ENCODE measurements around the gene PDE1C.

The PDE1C gene

DNA sequence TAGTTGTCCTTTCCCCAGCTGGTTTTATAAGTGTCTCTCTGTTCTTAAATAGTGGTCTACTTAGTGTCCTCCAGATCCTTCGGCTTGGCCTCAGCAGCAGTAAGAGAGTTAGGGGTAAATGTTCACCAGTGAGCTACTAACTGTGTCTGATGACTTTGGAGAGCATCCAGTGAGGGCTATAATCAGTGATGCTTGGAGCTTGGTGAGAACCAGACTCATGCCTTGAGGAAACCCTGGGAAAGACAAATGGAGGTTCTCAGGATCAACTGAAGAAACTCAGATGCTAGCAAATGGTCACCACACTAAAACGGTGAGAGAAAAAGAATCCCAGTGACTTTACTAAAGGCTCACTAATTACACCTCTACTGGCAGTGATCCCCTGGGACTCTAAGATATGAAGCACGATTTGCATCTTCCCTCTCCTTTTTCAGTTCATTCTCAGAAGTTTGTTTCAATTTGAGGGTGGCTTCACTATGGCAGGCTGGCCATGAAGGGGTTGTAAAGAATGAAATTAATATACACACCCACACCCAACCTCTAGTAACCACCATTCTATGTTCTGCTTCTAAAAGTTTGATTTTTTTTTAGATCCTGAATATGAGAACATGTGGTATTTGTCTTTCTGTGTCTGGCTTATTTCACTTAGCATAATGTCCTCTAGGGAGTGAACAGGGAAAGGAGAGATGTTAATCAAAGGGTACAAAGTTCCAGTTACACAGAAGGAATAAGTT, 177.9 kb downstream of the PDE1C start:
- no peak for DNase-seq (ENCODE audit: low read depth in 2 of 2)

DNA sequence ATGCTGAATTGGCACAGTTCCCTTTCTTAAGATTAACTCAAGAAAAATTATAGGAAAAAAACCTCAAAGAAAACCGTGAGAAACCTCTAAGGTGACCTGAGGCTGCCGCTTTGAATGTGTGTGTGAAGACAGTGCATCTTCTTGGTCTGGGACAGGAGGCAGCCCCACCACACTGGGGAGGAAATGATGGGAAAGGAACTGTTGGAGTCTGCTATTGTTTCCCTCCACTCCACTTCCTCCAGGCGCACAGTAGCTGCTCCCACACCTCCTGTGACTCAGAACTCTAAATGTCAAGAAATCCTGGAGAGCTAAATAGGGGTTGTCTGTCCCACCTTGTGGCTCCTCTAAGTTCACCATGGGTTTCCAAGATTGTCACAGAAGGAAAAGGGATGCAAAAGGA, 179.4 kb downstream of the PDE1C start:
- no peak for DNase-seq (ENCODE audit: low read depth in 2 of 2)

DNA sequence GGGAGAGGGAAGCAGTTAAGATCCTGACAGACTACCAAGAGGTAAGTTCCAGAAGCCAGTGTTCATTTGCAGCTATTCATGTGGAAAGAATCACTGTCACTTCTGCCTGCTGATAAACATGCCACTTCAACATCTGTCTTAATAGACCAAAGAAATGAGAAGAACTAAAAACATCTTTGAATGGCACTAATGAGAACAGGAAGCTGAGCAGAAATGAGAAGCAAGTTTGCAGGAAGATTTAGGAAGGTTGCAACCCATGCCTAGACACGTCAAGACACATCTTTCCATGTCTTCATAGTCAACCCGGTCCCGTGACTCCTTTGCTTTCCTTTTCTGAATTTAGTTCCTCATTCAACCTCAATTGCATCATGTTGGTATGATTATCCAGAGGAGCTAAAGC, 180.0 kb downstream of the PDE1C start:
- no peak for DNase-seq (ENCODE audit: low read depth in 2 of 2)

DNA sequence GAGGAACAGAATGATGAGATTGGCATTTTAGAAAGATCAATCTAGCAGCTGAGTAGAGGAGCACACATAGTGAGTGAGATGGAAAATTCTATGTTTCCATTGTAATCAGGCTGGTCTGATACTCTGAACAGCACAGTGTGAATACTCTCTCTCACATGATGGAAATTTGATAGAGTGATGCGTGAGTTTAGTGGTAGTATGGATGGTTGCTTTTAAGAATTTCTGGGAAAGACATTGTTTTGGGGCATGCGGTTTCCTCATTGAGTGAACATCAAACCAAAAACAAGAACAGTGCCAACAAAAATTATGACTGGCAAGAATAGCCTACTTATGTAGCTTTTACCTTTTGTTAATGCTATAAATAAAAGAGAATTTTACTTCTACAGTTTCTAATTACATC, 183.2 kb downstream of the PDE1C start:
- no peak for DNase-seq (ENCODE audit: low read depth in 2 of 2)

DNA sequence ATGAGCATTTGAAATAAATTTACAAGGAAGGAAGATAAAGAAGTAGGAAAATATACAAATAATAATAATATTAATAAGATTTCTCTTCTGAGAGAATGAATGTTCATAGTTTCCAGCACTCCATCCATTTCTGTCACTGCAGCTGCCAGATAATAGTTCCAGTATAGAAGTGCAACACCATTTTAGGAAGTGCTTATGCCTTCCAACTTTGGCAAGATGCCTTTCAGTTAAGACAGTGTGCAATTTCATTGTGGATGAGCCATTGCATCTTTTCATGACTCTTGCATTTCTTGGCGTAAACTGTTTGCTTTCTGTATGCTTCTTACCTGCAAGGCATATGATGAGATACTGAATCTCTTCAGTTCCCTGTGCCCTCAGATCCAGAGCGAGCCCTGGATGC, 185.0 kb downstream of the PDE1C start:
- DNase-seq (ENCODE audit: low read depth in 2 of 2), result no peak

DNA sequence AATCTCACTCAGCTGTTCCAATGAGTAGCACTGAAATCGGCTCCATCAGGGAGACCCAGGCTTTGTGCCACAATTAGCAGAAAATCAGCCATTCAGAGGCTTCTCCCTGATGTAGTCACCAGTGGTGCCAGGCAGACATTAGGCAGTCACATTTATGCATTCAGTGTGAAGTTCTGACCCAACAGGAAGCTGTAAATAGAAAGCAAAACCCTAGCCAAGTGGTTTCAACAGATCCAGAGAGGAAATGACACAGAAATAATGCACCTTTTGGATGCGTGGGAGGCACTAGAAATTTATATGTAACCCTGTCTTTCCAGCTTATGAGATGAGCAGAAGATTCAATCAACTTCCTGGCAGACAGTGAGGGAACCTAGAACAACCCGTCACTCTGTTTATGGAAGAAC, 186.4 kb downstream of the PDE1C start:
- no peak for DNase-seq (ENCODE audit: low read depth in 2 of 2)

DNA sequence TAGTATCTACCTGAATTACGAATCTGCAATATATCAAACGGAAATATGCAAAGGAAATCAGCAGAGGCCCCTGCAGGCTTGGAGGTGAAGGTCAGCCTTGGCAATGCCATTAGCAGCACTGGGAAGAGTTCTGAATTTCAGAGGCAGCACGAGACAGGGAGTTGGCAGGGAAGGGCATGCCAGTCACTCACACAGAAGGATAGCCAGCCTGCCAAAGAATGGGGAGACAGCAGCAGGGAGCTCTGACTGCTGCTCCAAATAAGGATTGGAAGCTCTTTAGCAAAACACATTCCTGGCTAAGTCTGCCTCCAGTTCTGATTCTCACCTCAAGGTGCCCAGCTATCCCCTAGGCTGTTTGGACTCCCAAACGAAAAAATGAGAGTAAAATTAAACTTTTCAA, 188.0 kb downstream of the PDE1C start:
- DNase-seq (ENCODE audit: low read depth in 2 of 2), result no peak

DNA sequence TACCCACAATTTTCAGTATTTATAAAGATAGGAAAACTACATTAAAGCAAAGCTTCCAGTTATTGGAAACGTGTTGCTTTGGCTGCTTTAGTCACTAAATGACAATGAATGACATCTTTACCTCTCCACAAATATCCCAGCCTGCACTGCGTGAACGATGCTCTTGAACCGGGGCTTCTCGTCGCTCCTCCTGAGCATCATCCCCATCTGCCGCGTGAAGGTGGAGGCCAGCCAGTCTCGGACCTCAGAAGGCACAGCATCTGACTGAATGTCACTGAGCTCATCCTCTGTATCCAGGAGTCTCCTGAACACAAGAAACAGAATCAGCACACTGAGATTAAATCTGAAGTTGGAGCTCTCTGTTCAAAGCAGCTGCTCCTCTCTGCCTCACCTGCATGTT, 191.3 kb downstream of the PDE1C start:
- DNase-seq (ENCODE audit: low read depth in 2 of 2), result no peak

DNA sequence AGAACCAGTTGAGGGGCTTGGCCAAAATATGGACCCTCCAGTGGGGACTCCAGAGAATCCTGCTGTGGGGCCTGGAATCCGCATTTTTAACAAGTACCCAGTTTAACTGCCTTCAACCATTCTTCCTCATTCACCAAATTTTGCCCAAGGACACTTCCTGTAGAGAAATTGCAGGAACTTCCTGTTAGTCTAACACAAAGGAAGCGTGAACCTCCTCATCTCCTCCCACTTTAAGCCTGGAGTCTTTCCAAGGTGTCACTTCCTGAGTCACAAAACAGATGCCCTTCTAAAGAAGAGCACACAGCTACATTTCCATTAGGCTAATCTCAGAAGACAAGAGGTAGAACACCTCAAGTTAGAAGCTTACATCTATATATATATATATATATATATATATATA, 194.8 kb downstream of the PDE1C start:
- DNase-seq (ENCODE audit: low read depth in 2 of 2), result no peak

DNA sequence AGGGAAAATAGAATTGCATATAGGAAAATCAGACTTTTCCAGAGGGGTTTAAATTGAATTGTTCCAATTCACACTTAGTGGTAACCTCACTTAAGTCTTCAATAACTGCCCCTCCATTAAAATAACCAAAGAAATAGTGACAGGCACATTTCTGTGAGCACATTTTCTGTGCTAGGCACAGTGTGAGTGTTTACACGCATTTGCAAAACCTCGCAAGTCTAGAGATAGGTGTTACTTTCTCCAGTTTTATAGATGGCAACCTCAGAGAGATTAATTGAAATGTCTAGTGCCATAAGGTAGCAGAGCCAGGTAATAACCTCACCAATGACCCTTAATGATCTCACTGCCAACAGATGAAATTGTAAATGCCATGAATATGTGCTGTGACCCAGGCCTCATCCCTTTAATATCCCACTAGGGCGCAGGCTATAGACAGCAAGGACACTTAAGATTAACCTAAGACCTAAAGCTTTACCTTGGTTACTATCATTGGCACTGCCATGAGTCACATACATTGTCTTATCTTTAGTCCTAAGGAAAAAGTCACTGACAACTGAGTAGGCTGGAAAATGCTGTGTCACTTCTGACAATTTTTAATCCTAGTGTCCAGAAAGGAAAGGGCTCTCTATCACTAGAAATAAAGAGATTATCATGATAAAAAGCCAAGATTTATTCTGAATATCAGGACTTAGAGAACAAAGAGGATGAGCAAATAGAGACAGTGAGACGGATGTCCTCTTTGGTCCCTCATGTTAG, 195.4 kb downstream of the PDE1C start:
- no peak for DNase-seq (ENCODE audit: low read depth in 2 of 2)

DNA sequence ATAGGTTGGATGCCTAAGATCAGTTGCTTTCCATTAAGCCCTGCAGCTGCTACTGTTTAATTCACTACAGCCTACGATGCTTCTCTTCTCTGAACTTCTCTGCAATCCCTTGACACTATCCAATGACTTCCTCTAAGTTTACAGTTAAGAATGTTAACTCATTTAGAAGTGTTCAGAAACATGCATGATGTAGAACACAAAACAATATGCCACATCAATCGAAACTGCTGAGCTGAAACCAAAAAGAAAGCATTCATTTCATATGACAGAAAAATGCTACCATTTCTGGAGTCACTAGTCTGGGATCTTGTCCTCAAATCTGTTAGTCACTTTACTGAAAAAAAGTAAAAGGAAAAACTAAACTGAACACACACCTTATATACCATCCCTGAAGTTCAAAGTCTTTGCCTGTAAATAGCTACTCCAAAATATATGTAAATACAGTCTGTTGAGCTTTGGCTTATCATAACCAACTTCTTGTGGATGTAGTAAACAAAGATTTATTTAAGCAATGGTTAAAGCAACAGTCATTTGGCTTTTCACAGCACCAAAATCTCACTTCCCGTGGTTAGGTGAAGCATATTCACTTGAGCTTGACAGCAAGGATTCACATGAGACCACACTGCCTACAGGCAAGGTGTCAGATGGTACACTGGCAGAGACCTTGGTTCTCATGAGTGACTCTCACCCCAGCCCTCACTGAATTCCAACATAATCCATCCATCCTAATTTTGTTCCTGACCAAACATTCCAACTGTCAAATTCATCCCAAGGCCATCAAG, 196.2 kb downstream of the PDE1C start:
- no peak for DNase-seq (ENCODE audit: low read depth in 2 of 2)

DNA sequence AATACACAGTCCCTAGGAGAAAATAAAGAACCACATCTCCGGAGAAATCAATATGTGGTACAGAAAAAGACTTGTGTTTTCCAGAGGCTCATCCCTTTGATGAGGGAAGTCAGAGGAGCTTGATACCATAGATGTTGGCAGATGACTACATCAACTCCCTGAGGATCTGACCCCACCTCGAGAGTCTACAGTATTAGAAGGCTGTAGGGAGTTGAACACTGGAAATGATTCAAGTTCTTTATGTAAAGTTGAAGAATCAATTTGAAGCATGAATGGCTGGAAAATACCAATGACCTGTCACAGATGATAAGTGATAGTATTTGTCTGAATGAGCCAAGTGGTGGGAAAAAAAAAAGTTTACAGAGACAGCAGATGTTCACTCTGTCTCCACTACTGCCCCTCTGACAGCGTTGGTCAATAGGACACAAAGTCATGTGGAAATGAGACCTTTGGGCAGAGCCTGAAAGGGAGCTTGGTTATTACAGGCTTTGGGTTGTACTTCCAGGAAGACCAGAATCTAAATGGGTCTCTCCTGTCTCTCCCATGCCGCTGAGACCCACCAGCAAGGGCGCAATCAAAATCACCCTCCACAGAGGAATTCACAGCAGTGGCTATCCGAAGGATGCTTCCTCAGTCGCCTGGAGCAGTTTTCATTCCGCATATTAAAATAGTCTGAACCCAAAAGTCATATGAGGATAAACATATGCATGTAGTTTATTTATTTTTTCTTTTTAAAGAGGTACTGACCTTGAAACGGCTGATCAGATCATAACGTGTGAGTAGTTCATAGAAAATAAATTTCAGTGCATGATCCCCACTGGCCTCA, 197.4 kb downstream of the PDE1C start:
- no peak for DNase-seq (ENCODE audit: low read depth in 2 of 2)

DNA sequence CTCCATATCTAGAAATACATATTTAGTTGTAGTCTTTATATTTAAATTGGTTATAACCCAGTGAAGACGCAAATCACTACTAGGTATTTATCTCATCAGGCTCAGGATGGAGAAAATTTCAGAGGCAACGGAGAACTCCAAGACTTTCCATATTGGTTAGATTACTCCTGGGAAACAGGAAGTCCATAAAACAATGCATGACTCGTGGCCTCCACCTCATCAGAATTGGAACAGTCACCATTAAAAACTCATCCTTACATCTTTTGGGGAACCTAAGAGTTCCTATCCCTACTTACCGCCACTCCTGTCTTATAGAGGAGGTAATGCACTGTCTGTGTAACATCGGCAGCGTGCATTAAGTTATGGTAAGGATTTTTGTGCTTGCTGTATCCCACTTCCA, 205.6 kb downstream of the PDE1C start:
- no peak for DNase-seq (ENCODE audit: low read depth in 2 of 2)

DNA sequence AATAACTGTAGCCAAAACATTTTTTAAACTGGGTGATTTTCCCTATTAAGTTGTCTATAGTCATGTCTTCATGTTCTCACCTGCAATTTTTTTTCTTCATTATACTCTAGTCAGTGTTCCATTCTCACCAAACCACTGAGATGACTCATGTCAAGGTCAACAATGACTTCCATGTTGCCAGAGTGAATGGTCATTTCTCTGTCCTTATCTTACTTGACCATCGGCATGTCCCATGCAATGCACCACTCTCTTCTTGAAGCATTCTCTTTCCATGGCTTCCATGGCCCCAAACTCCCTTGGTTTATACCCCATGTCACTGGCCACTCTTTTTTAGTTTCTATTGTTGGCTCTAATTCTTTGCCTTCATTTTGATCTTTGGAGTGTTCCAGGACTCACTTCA, 209.3 kb downstream of the PDE1C start:
- DNase-seq (ENCODE audit: low read depth in 2 of 2), result no peak

DNA sequence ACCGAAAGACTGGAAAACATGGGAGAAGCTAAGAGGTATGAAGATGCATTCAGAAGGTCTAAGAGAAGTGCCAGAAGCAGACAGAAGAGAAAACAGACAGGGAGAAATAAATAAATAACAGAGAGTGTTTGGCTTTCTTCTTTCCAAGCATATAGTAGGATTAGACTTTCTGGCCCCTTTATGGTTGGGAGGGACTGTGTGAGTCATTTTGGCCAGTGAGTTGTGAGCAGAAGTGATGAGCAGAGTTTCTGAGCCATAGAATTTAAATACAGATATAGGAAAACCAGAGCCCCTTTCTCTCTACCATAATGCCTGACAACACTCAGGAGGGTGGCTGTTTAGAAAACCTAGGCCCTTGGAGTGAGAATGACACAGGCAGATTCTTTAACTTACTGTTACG, 212.2 kb downstream of the PDE1C start:
- no peak for DNase-seq (ENCODE audit: low read depth in 2 of 2)

DNA sequence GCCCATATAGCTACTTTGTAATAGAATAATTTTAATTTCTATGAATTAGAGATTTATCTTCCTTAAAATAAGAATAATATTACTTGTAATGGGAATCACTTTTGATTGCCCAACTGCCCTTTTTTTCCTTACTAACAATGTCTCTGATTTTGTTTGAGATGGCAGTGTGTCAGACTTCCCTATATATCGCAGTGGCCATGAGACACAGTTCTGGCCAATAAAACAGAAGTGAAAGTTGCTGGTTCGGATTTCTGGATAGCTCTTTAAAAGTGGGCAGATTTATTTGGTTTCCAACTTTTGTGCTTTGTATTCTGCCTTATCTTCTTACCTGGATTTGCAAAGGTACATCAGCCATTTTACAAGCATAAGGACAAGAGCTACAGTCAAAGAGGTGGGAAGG, 213.0 kb downstream of the PDE1C start:
- no peak for DNase-seq (ENCODE audit: low read depth in 2 of 2)

DNA sequence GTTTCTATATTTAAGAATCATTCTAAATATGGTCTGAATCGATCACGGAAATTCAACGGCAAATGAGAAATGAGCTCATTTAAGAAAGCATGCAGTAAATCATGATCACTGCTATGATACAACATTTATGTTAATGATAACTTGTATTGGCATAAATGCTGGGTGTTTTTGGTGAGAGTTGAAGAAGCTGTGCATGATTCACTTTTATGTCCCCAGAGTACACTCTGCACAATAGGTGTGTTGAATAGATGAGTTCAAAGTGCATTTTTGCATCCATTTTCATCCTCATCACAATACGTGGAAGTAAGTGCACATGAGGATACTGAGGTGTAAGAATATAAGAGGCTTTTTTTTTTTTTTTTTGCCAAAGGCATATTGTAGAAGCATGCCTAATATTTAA, 213.9 kb downstream of the PDE1C start:
- no peak for DNase-seq (ENCODE audit: low read depth in 2 of 2)

DNA sequence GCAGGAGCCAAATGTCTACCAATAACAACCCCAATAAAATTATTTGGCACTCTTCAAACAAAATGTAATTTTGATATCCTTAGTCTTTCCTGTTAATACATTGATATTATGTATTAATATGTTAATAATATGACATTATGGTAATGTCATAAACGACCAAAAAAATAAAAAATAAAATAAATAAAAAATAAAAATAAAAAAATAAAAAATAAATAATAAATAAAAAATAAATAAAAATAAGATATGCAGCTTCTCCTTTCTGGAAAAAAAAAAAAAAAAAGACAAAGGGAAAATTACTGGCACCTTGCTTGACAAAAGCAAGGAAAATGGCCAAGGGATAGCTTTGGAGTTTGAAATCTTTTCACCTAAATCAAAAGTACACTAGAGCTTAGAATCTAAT, 214.7 kb downstream of the PDE1C start:
- DNase-seq (ENCODE audit: low read depth in 2 of 2), result no peak

DNA sequence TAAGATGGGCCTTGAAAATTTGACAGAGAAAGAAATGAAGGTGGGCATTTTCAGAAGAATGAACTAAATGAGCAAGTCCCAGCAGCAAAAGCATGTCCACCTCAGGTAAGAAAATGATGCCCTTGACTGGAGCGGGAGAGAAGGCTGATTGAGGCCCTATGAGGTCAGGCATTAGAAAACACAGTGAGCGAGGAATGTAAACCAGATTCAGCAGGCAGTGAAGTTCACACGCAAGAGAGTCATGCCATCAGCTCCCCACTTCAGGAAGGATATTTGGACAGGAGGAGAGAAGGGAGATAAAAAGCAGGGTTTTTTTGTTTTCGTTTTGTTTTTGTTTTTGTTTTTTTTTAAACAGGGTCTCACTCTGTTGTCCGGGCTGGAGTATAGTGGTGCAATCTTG, 216.8 kb downstream of the PDE1C start:
- DNase-seq (ENCODE audit: low read depth in 2 of 2), result no peak

DNA sequence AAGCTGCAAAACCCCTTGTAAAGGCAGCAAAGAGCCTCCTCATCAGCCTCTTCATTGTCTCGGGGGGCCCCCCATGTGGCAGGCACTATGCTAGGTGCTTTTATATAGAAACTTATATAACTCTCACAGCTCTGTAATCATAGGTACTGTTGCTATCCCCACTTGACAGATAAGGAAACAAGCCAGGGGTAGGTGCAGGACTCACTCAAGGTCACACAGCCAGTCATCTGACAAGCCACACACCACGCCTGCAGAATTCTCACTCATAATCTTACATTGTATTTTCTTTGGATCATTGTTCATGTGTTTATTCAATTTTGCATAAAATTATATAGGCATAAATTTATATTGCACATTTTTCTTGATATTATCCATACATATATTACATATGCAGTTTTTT, 217.7 kb downstream of the PDE1C start:
- no peak for DNase-seq (ENCODE audit: low read depth in 2 of 2)

DNA sequence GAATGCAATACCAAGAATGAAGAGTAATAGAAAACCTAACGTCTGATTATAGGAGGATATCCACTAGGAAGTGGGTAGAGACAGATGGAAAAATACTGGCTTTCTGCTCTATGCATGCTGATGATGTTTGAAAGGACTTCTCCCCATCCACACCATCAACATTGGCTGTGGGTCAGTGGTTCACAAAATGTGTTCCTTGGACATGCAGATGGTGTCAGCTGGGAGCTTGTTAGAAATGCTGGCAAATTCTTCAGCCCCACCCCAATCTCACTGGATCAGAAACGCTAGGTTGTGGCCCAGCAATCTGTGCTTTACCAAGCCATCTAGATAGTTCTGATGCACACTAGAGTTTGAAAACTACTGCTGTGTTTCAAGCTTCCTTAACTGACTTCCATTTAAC, 219.1 kb downstream of the PDE1C start:
- no peak for DNase-seq (ENCODE audit: low read depth in 2 of 2)

DNA sequence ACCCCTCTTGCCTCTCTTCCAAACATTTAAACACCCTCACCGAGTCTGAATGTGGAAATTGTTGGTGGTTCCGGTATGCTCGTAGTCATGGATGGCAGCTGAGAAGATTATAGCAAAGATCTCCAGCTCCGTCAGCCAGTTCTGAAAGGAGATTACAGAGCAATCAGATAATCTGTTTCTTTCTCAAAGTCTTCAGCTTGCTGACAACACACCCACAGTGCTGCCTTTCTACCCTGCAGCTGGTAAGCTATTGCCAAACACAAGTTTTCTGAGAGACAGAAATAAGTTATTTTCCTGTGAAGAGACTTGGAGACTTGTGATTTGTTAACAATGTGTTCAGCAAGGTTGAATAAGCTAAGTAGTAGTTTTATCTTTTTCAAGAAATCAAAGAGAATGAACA, 219.6 kb downstream of the PDE1C start:
- no peak for DNase-seq (ENCODE audit: low read depth in 2 of 2)

Data from activated CD4-positive, alpha-beta T cell treated with anti-CD3 and anti-CD28 coated beads for 24 hours (primary cell).